Activated CD8-positive, alpha-beta memory T cell treated with anti-CD3 and anti-CD28 coated beads for 4 hours (primary cell): ENCODE results near the gene XRN1.
A peak's percentile ranks its signal among the peaks of the same experiment; 100 is the strongest.
"Not testable (repeated sequence)": the region's sequence is repeated elsewhere in the genome, so short reads cannot be mapped to it uniquely, and the experiment has no call there.

Source experiments
- DNase-seq, 2 donors: peaks; one replicate each; pipeline ENCODE4 v3.0.0-alpha.2; 2020; ENCODE audit warnings: low read depth in 2 of 2

XRN1 gene

DNA sequence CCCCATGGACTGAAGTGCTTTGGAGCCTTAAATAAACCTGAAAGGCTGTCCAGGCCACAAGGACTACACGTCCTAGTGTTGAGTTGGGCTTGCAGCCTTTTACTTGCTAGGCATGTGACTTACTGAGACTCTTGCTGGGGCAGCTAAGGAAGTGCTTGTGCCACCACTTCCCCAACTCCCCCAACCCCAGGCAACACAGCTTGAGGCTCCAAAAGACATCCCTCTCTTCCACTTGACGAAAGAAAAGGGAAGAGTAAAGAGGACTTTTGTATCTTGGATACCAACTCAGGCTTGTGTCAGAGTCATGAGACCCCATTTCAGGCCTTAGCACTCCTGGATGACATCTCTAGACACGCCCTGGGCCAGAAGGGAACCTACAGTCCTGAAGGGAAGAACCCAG, 109.8 kb downstream of the XRN1 start:
- DNase-seq: no peak

DNA sequence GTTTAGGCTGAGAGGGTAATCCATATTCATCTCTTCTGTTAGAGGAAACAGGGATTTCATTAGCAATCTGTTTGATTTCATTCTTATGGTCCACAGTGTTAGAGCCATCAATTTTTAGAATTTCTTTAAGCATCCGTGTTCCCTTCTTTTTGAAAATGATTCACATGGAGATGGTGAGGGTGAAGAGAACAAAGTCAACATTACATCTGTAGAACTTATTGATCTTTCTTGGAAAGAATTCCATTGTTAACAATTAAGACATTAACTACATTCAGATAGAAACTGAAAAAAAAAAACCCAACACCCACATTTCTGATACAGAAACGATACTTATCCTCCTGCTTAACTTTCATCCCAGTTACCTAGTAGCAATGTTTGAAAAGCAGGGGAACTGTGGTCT, 115.4 kb downstream of the XRN1 start:
- DNase-seq: no peak

DNA sequence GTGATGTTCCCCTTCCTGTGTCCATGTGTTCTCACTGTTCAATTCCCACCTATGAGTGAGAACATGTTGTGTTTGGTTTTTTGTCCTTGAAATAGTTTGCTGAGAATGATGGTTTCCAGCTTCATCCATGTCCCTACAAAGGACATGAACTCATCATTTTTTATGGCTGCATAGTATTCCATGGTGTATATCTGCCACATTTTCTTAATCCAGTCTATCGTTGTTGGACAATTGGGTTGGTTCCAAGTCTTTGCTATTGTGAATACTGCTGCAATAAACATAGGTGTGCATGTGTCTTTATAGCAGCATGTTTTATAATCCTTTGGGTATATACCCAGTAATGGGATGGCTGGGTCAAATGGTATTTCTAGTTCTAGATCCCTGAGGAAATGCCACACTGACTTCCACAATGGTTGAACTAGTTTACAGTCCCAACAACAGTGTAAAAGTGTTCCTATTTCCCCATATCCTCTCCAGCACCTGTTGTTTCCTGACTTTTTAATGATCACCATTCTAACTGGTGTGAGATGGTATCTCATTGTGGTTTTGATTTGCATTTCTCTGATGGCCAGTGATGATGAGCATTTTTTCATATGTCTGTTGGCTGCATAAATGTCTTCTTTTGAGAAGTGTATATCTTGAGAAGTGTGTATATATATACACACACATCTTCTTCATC, 123.4 kb downstream of the XRN1 start:
- not testable (repeated sequence) for DNase-seq

DNA sequence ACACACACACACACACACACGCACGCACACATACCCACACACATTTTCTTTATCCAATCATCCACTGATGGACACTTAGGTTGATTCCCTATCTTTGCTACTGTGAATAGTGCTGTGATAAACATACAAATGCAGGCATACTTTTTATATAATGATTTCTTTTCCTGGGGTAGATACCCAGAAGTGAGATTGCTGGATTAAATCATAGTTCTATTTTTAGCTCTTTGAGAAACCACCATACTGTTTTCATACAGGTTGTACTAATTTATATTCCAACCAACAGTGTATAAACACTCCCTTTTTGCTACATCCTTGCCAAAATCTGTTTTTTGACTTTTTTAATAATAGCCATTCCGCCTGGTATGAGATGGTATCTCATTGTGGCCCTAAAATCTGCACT, 127.9 kb downstream of the XRN1 start:
- DNase-seq: no peak

DNA sequence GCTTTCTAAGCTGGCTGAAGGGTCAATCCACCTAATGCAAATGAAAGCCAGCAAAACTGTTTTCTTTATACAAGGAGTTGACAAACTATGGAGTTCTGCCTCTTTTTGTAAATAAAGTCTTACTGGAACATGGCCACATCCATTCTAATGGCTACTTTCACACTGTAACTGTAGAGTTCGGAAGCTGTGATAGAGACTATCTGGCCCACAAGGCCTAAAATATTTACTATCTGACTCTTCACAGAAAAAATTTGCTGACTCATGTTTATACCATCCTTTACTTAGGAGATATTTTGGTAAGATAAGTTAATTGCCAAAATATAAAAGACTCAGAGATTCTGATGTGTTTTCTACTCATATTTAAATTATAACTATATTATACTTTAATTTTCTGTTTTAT, 128.7 kb downstream of the XRN1 start:
- no peak for DNase-seq

DNA sequence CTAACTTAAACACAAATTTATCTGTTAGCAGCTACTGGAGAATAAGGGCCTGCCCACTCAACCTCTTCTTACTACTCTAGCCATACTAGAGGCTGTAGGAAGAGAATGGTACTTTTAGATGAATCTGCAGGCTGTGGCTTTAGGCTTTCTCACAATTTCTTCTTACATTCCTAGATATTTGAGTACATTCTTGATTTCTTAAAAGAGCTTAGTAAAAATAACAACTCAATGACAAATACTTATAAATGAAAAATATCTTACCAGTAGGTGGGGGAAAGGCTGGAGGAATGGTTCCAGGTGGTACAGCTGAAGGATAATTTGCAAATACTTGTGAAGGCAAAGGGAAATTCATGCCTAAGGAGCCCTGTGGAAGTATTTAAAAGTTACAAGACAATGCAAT, 129.5 kb downstream of the XRN1 start:
- DNase-seq: no peak

DNA sequence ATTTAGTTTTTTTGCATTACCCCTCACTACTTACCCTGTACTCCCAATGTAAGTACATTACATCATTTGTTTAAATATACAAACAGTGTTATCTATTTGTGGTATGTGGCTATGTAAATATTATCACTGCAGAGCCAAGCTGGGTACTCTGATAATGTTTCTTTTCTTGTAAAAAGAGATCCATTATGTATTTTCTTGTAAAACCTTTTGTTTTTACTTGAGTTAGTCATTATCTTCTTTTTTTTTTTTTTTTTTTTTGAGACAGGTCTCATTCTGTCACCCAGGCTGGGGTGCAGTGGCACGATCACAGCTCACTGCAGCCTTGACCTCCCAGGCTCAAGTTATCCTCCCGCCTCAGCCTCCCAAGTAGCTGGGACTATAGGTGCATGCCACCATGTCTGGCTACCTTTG, 131.9 kb downstream of the XRN1 start:
- not testable (repeated sequence) for DNase-seq

DNA sequence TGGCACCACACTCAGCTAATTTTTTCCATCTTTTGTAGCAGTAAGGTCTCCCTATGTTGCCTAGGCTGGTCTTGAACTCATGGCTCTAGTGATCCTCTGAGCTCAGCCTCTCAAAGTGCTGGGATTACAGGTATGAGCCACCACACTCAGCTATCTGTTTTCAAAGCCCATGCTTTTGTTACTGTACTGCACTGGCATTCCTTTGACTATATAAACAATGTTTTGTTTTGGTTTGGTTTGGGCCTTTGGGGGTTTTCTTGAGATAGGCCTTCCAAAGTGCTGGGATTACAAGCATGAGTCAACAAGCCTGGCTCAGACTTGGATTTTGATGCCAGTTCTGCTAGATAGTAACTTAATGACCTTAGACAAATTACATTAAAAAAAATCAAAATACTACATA, 132.8 kb downstream of the XRN1 start:
- no peak for DNase-seq

DNA sequence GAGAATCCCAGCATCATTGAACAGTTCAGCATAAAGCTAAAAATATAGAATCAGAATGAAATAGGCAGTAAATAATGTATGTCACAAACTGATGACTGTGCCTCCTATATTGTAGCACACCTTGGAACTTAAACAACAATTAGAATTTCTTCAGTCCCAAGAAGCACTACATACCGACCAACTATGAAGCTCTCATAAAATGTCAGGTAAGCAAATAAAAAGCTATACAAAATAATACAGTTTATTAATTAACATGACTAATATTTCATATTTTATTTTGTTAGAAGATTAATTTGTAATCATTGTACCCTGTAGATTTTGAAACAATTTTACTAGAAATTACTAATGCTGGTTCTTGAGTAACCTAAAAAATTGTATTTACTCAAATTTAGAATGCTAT, 137.4 kb downstream of the XRN1 start:
- no peak for DNase-seq

DNA sequence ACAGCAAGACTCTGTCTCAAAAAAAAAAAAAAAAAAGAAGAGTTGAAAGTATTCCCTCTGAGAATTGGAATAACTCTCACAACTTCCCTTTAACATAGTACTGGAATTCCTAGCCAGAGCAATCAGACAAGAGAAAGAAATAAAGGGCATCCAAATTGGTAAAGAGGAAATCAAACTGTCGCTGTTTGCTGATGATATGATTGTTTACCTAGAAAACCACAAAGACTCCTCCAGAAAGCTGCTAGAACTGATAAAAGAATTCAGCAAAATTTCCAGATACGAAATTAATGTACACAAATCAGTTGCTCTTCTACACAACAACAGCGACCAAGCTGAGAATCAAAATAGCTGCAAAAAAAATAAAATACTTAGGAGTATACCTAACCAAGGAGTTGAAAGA, 145.0 kb downstream of the XRN1 start:
- DNase-seq: not testable (repeated sequence)

DNA sequence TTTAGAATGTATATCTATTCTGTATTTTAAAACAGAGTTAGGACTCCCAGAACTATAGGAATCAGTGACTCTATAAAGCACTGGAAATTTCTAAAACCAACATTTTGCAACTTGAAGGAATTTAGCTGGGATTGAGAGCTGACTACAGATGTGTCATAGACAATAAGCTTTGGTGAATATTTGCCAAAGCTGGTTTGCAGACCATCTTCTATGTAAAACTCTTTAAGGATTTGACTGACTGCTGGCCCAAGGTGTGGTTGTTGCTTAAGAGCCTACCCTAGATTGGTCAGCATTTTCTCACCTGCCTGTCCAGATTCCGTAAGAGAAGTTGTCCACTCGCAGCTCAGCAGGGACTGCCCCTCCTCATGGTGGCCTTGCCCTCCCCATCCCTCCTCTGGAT, 149.2 kb downstream of the XRN1 start:
- DNase-seq: no peak

DNA sequence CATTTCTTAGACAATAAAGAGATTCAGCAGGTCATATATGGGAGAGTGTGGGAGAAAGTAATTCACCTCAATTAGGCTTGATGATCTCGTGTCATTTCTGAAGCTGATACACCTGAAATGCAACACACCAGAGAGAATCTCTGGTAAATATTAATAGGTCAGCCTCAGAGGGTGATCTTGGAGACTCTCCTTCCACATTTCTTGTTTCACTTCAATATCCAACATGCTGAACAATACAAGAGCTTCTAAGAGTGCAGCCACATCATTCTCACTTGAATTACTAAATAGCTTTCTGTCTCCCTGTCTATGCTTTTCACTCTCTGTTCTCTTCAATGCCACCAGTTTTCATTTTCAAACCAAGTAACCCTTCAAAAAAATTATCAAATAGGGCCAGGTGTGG, 151.3 kb downstream of the XRN1 start:
- no peak for DNase-seq

DNA sequence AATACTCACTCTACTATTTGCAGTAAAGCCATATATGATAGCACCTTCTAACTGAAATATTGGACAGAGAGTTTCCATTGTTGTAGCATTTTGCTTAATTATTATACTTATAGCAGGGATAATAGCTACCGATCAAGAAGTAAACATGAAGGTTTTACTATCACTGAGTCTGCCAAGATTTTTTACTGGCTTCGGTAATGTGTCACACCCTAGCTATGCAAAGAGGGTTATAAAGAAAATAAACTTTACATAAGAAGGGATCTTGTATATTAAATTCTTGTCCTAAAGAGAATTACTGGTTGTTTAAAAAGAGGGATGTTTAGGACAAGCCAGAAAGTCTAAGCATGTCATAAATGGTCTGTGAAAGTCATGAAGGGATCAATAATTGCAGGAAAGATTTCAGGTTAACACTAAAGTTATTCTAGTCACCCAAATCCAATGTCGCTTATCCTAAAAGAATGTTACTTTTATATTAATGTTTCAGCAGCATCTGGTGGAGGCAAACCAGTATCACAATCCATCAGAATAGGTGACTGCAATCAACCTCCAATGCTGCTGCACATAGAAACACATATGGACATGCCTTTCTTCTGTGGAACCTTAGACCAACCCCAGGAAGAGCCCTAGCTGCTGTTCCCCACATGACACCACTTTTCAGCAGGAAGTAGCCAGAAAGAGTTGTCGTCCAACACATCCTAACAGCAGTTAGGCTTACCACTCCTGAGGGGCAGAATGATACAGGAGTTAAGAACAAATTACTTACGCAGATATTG, 159.8 kb downstream of the XRN1 start:
- no peak for DNase-seq

DNA sequence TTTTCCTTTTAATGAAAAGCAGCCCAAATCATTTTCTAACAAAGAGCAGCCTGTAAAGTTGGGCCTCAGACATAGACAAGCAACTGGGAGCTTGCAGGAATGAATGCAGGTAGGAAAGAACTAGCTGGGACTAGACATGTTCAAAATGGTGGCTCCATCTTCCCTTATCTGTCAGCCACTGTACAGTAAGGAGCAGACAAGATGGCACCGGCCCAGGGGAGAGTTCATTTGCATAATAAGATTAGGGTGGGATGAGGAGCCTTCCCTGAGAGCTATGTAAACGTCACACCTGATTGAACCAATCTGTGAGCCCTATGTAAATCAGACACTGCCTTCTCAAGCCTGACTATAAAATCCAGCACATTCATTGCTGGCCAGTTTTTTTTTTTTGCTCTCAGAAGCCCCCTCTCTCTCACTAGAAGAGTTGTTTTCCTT, 162.7 kb downstream of the XRN1 start:
- no peak for DNase-seq

DNA sequence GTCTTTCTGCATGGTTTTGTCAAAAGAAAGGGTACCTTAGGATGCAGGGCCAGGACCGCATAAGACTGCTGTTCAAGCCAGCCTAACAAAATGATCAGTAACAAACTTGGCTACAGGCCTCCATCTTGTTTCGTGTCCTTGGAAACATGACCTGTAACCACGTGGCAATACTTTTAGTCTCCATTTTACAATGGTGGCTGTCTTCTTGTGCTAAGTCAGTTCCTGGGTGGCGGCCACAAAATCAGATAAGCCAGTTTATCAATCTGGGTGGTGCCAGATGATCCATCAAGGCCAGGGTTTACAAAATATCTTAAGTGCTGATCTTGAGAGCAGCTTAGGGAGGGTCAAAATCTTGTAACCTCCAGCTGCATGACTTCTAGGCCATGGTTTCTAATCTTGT, 165.3 kb downstream of the XRN1 start:
- no peak for DNase-seq

DNA sequence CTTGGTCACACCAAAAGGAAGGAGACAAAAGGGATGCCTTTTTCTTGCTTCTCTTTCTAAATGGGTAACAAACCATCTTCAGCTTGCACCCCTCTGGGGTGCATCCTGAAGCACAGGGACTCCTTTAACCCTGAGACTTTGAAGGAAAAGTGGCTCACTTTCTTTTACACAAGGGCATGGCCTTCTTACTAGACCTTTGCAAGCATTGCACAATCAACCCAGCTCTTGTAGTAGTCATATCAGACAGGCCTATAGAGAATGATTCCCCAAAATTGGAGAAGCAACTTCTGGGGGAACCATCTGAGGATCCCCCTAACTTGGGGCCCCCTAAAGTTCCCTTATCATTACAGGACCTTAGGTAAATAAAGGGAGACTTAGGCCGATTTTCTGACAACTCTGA, 166.4 kb downstream of the XRN1 start:
- DNase-seq: no peak

DNA sequence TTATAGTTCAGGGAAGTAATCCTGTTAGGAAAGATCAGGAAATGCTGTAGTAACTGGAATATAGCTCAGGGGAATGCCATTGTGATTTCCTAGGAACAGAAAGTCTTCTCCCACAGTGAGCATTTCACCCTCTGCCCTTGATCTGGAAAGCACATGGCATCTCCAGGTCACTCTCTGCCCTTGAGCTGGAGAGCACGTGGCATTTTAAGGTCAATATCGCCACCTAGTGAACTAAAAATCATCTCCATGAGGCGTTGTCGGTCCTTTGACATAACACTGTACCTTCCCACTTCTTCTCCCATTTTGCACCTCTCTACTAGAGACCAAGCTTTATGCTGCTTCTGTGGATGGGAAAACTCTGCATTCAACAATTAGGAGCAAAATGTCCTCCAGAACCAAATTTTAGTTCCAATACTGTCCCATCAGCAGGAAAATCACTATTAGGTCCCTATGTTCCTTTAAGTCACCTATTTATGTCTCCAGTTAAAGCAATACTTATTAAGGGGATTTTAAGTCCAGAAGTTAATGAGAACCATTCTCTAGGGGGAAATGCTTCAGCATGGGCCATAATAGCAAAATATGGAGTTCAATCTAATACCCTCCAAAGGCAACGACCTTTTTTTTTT, 167.8 kb downstream of the XRN1 start:
- DNase-seq: peak in 1 of 2 donors; percentile 8

DNA sequence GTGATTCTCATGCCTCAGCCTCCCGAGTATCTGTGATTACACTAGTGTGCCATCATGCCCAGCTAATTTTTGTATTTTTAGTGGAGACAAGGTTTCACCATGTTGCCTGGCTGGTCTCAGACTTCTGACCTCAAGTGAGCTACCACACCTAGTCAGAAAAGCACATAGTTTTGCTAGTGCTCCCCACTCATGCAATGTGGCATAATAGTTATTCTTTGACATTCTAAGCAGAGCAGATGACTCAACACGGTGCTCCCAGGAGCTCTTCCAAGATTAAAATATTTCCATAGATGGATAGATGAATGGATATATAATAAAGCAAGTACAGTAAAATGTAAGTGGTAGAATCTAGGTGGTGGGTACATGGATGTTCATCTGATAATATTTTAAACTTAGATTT, 169.4 kb downstream of the XRN1 start:
- DNase-seq: no peak

DNA sequence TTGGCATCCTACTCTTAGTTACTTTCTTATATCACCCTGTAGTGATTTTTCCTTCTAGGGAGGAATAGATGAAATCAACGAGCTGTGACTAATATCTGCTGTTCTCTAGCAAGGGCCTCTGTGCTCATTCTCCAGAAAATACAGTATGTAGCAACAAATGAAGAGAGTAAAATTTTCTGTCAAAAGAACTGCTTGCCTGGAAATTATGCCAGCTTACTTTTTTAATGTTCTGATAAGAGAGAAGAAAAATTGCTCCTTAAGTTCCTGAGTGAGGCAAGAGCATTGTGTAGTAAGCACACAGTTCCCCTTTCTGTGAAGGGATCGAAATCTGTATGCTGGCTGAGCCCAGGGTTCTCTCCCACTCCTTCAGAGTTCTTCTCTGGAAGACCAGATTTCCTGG, 171.1 kb downstream of the XRN1 start:
- DNase-seq: no peak

DNA sequence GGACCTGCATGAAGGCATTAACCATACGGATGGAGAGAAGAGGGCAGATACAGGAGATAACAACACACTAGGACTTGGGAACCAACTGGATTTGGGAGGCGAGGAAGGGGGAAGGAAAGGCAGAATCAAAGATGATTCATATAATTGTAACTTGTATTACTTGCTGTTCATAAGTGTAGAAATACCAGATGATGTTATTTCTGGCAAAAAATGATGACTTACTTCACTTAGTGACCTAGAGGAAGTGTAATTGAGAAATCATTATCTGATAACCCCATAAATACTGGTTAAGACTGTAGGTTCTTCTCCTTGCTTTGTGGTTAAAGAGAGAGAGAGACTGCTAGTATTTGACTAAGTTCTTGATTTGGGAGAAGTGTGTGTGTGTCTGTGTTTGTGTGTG, 172.0 kb downstream of the XRN1 start:
- no peak for DNase-seq

DNA sequence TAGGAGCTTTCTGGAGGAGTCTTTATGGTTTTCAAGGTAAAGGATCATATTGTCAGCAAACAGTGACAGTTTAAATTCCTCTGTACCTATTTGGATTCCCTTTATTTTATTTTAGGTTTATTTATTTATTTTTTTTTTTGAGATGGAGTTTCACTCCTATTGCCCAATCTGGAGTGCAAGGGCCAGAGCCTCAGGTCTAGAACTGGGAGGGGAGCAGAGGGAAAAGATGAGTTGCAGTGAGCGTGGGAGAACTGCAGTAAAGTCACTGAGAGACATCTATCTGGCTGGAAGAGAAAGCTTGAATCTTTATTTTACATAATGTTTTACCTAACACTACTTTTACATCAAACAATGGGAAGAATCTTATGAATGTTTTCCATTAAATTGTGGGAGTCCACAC, 172.9 kb downstream of the XRN1 start:
- no peak for DNase-seq

DNA sequence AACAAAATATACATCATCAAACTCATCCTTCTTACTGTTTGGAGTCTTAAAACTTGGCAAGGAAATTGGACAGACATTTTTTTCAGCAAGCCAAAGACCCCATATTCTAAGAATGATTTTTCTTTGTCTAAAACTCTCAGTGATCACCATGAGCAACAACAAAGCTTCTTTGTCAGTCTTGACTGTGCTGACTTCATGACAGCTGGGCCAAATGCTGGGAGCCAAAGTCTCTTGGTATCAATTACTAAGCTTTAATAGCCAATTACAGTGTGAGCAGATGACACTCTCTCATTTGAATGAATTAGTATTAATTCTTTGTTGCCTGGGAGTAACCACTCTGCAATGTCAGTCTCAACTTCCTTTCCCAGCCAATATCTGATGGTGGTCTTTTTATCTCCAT, 174.3 kb downstream of the XRN1 start:
- DNase-seq: no peak
